SK-N-MC (cell line): ENCODE measurements around the gene PSMB1.

Source experiments
- EZH2 ChIP-seq: fragments of 200-600 bp; sonication (generic); IDR thresholded peaks from one replicate; pipeline ENCODE4 v1.6.1; 2017; ENCODE audit warnings: antibody characterized with exemption
- POLR2AphosphoS5 ChIP-seq: IDR thresholded peaks from 2 replicates; pipeline ENCODE4 v1.6.1; 2012; ENCODE audit warnings: mild to moderate bottlenecking, low read depth, low read length, borderline replicate concordance

DNA sequence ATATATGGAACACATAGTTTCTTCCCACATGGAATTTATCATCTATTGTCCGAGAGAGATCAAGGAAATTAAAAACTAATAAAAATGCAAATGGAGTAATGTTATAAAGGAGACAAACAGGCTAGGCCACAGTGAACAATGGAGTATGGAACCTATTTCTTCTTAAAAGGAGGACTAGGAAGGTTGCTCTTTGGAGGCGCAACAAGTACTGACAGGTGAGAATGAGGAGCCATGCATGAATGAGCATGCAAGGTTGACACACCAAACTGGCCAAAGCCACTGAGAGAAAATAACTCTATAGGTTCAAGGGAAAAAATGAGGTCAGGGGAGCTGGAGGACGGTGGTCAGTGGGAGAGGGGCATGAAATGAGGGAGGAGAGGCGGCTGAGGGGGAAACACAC, 40.9 kb downstream of the PSMB1 start:
- no peak for TF ChIP-seq POLR2AphosphoS5
- TF ChIP-seq EZH2 = no peak
